ENCODE data around the gene SELENOM. TPM values are rescaled to one million over a fixed set of nuclear protein-coding genes. Genes with fewer than 3 reads are reported as not detected.

Gene SELENOM
- total and polyA plus RNA-seq, 7 experiments from 2014 or later: 9.1 to 175 (median 69.9) TPM

Other genes with a start within 250 kb of the SELENOM start
- gene MORC2, start 138.8 kb downstream of the SELENOM start, total RNA-seq: 10 to 100 TPM; 34.8 to 66.9 (median 46.5) TPM
- gene MORC2, start 138.8 kb downstream of the SELENOM start, polyA plus RNA-seq: 10 to 100 TPM; 12.8 to 25.6 TPM
- 100 to 1,000 TPM in 3 of 5 experiments, 10 to 100 TPM in 2; 82.7 to 159 (median 113) TPM for gene TUG1, start 138.3 kb downstream of the SELENOM start, total RNA-seq
- gene TUG1, start 138.3 kb downstream of the SELENOM start, polyA plus RNA-seq: 10 to 100 TPM; 24.0 to 33.3 TPM
- 10 to 100 TPM in 1 of 5 experiments, 1 to 10 TPM in 4; 3.1 to 14.9 (median 6.2) TPM for gene SMTN, start 26.2 kb downstream of the SELENOM start, total RNA-seq
- 1 to 10 TPM; 1.1 to 3.9 TPM for gene SMTN, start 26.2 kb downstream of the SELENOM start, polyA plus RNA-seq
- gene INPP5J, start 15.4 kb upstream of the SELENOM start, total RNA-seq: under 1 TPM in 4 of 5 experiments, not detected in 1; 0.24 to 0.81 (median 0.51) TPM
- not detected for gene INPP5J, start 15.4 kb upstream of the SELENOM start, polyA plus RNA-seq
- not detected for gene PLA2G3, start 32.9 kb upstream of the SELENOM start, total RNA-seq
- gene PLA2G3, start 32.9 kb upstream of the SELENOM start, polyA plus RNA-seq: not detected
- gene RNF185, start 52.6 kb upstream of the SELENOM start, total RNA-seq: 10 to 100 TPM; 10.6 to 28.5 (median 23.5) TPM
- 10 to 100 TPM; 18.1 to 27.2 TPM for gene RNF185, start 52.6 kb upstream of the SELENOM start, polyA plus RNA-seq
- gene LIMK2, start 104.7 kb upstream of the SELENOM start, total RNA-seq: 10 to 100 TPM; 18.3 to 49.9 (median 28.8) TPM
- 10 to 100 TPM; 13.1 to 25.3 TPM for gene LIMK2, start 104.7 kb upstream of the SELENOM start, polyA plus RNA-seq
- 100 to 1,000 TPM in 4 of 5 experiments, 10 to 100 TPM in 1; 72.8 to 638 (median 594) TPM for gene PIK3IP1, start 184.9 kb upstream of the SELENOM start, total RNA-seq
- gene PIK3IP1, start 184.9 kb upstream of the SELENOM start, polyA plus RNA-seq: 100 to 1,000 TPM; 606 to 941 TPM
- gene PATZ1, start 238.8 kb upstream of the SELENOM start, total RNA-seq: 10 to 100 TPM; 35.9 to 61.3 (median 55.2) TPM
- 10 to 100 TPM; 15.1 to 26.0 TPM for gene PATZ1, start 238.8 kb upstream of the SELENOM start, polyA plus RNA-seq

Data from naive thymus-derived CD4-positive, alpha-beta T cell (primary cell).